Activated naive CD4-positive, alpha-beta T cell treated with anti-CD3 and anti-CD28 coated beads, Interleukin-2, amount 50 U/mL, for 24 hours (primary cell): ENCODE data around the gene MB21D2.

Experiments
- H3K27ac Mint-ChIP-seq: one replicate; pipeline ENCODE4 v1.8.0; 2021; ENCODE audit warnings: mild to moderate bottlenecking, mixed read lengths
- H3K27me3 Mint-ChIP-seq: one replicate; pipeline ENCODE4 v1.8.0; 2021; ENCODE audit warnings: mixed read lengths
- H3K36me3 Mint-ChIP-seq: one replicate; pipeline ENCODE4 v1.8.0; 2021; ENCODE audit warnings: mixed read lengths
- H3K4me1 Mint-ChIP-seq: one replicate; pipeline ENCODE4 v1.8.0; 2021; ENCODE audit warnings: mixed read lengths
- H3K4me3 Mint-ChIP-seq: one replicate; pipeline ENCODE4 v1.8.0; 2021; ENCODE audit warnings: mild to moderate bottlenecking, mixed read lengths
- H3K9me3 Mint-ChIP-seq: one replicate; pipeline ENCODE4 v1.8.0; 2021; ENCODE audit warnings: mixed read lengths

MB21D2 gene

DNA sequence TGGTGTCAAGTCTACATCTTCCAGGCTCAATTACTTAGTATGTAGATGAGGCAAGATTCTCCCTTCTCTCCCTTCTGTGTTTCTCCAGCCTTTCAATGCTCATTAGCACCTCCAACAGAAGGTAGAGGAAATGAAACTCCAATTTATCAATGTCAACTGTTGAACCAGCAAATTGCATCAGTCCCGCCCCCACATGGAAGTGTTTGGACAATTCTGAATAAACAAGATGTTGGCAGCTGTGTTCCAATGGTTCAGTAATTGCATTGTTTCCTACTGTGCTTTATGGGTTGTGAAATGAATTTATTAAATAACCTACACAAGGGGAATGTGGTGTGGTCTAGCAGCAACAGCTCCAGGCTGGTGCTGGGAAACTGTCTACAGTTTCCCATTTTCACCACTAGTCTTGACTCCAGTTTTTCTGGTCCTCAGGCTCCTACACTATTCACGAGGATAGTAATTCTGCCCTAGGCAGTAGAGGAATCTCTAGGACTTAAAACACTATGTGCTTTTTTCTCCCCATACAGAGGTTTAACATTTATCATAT lies 91.9 kb downstream of the MB21D2 start:
- peaks cover 4% of the 10 kb centered on the region for H3K9me3 Mint-ChIP-seq
- no peaks in the 10 kb centered on the region for H3K36me3 Mint-ChIP-seq
- no peaks in the 10 kb centered on the region for H3K27me3 Mint-ChIP-seq
- no peaks in the 10 kb centered on the region for H3K4me1 Mint-ChIP-seq
- H3K27ac Mint-ChIP-seq, result no peak overlapping the region
- no peak overlapping the region for H3K4me3 Mint-ChIP-seq

DNA sequence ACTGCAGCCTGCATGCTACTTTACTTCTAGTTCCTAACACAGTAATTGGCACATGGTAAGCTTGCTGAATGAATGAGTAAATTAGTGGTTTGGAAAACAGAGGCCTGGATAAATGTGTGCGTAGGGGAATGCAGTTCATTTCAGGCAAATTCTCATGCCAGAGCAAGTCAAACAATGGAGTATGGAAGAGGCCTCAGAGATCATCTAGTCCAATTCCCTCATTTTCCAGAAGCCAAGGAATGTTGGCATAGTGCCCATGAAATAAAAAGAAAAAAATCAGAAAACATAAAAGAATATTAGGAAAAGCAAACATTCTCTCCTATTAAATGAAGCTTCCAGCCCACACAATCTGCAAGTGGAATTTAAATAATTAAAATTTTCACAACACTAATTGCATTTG lies 92.4 kb downstream of the MB21D2 start:
- no peak overlapping the region for H3K27ac Mint-ChIP-seq
- H3K27me3 Mint-ChIP-seq, result no peaks in the 10 kb centered on the region
- peaks cover 4% of the 10 kb centered on the region for H3K9me3 Mint-ChIP-seq
- H3K4me1 Mint-ChIP-seq, result no peaks in the 10 kb centered on the region
- H3K36me3 Mint-ChIP-seq, result no peaks in the 10 kb centered on the region
- H3K4me3 Mint-ChIP-seq, result no peak overlapping the region

DNA sequence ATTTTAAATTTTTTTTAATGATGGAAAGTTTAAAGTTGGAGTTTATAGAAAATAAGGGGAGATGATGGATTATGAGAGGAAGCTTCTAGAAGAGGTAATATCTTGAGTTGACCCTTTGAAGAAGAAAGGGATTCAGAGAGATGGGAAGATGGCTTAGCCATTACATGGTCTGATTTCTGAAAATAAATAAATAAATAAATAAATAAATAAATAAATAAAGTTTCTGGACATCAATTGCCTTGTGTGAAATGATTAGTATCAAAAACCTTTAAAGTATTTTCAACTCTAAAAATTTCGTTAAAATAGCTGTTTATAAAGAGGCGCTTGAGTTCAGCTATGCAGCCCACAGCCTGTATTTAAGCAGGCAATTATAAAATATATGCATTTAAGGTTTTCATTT lies 93.3 kb downstream of the MB21D2 start:
- no peaks in the 10 kb centered on the region for H3K27me3 Mint-ChIP-seq
- peaks cover under 1% of the 10 kb centered on the region for H3K4me1 Mint-ChIP-seq
- H3K4me3 Mint-ChIP-seq, result no peak overlapping the region
- no peak overlapping the region for H3K27ac Mint-ChIP-seq
- H3K36me3 Mint-ChIP-seq, result no peaks in the 10 kb centered on the region
- H3K9me3 Mint-ChIP-seq, result peaks cover 4% of the 10 kb centered on the region

DNA sequence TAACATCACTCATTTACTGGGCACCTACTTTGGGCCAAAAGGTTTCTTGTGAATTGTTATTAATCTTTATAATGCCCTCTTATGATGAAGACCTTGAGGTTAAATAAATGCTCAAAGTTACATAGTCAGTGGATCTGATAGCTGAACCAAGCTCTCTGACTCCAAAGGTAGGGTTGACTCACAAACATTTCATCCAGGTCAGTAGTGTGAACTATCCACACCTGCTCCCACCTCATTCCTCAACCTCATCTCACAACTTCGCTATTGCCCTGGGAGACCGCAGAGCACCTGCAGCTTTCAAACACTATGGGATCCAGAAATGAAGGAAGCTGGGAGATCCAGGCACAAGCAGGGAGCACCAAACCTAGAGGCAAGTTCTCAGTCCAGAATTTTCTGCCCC lies 96.5 kb downstream of the MB21D2 start:
- Mint-ChIP-seq H3K9me3 (no peaks in the 10 kb centered on the region), H3K36me3 (no peaks in the 10 kb centered on the region), H3K4me3 (no peak overlapping the region), H3K27ac (no peak overlapping the region), H3K27me3 (no peaks in the 10 kb centered on the region), H3K4me1 (peaks cover 23% of the 10 kb centered on the region)

DNA sequence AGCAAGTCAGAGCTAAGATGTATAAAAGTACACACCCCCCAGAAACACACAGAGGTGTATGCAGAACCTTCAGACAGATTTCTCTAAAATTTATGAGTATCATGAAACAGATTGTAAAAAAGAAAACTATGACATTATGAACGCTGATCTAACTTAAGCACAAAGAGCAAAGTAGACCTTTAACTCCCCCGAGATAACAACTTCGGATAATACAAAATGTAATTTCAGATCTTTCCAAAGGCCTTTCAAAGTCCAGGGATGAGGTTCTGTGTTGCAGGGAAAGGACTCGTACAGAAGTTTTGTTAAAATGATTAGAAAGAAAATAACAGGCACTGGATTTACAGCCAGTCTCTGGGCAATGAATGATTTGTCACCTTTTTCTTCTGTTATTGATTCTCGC lies 97.5 kb downstream of the MB21D2 start:
- no peak overlapping the region for H3K27ac Mint-ChIP-seq
- H3K27me3 Mint-ChIP-seq, result no peaks in the 10 kb centered on the region
- no peaks in the 10 kb centered on the region for H3K9me3 Mint-ChIP-seq
- H3K4me3 Mint-ChIP-seq, result no peak overlapping the region
- H3K4me1 Mint-ChIP-seq, result peaks cover 23% of the 10 kb centered on the region
- no peaks in the 10 kb centered on the region for H3K36me3 Mint-ChIP-seq

DNA sequence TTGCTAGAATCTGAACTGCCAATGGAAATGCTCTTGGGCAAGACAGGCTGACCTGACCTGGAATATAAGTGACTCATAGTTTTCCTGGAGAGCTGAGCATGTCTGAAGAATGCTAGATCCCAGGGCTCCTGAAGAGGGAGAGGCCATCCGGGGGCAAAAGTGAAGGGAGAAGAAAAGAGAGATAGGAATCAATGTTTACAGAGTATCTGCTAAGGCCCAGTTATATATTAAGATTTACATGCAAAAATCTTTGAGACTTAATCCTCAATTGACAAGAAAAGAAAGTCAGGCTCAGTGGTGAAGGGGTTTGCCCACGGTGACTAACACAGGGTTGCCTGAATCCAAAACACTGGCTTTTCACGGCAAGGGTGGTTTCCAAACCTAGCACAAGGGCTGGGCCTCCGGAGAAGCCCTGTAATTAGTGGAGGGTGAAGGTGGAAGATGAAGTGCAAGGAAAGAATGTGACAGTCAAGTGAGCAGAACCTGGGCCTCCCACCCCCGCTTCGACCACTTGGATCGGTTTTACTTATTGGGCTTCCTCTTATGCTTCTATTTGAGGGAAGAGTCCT lies 98.6 kb downstream of the MB21D2 start:
- Mint-ChIP-seq H3K9me3 (no peaks in the 10 kb centered on the region), H3K36me3 (no peaks in the 10 kb centered on the region), H3K27me3 (no peaks in the 10 kb centered on the region), H3K4me1 (peaks cover 23% of the 10 kb centered on the region), H3K27ac (no peak overlapping the region), H3K4me3 (no peak overlapping the region)

DNA sequence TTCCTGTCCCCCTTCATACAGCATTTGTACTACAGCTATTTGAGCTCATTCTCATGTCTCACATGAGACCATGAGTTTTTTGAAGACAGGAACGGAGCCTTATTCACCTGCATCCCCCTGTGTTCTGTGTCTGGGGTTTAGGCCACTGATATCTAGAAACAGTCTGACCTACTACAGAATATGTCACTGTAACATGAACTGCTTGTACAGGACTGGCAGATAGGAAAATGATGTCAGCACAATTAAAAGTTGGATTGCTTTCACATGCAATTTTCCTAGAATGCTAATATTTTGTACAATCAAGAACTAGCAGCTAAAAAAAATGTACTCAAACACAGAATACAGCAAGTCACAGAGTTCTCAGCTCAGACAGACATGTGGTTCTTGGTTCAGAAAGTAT lies 99.5 kb downstream of the MB21D2 start:
- Mint-ChIP-seq H3K4me3 (no peak overlapping the region), H3K27ac (no peak overlapping the region), H3K36me3 (no peaks in the 10 kb centered on the region), H3K4me1 (peaks cover 23% of the 10 kb centered on the region), H3K27me3 (no peaks in the 10 kb centered on the region), H3K9me3 (no peaks in the 10 kb centered on the region)

DNA sequence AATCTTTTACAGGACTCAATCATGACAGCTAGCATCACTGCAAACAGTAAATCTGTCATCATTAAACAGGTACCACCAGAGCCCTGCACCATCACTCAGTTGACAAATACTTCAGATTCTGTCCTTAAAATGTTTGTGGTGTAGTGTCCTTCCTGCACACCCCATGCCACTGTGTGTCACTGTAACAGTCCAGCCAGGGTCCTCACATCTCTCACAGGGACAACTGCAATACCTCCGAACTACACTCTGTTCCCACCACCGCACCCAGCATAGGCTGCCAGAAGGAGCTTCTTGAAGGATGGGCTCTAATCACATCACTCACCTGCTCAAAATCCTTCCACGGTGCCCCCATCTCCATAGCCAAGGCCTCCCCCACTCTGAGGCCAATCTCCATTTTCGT lies 100.2 kb downstream of the MB21D2 start:
- no peaks in the 10 kb centered on the region for H3K36me3 Mint-ChIP-seq
- H3K4me3 Mint-ChIP-seq, result no peak overlapping the region
- H3K4me1 Mint-ChIP-seq, result peaks cover 23% of the 10 kb centered on the region
- H3K27ac Mint-ChIP-seq, result no peak overlapping the region
- no peaks in the 10 kb centered on the region for H3K9me3 Mint-ChIP-seq
- no peaks in the 10 kb centered on the region for H3K27me3 Mint-ChIP-seq

DNA sequence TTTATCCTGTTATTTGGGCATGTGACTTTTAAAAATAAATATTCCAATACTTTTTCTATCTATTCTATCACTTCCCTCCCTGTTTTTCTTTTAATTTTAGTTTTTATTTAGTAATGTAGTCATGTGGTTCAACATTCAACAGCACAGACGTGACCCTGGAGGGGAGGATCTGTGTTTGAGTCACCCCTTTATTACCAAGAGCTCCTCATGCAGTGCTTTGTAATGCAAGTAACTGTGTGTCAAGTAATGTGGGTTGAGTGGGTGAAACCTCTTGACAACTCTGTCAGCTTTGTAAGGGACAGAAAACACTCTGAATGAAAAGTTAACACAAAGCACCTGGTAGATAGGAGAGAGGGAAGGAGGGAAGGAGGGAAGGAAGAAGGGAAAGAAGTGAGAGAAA lies 100.6 kb downstream of the MB21D2 start:
- H3K27ac Mint-ChIP-seq, result no peak overlapping the region
- peaks cover 23% of the 10 kb centered on the region for H3K4me1 Mint-ChIP-seq
- H3K27me3 Mint-ChIP-seq, result no peaks in the 10 kb centered on the region
- H3K4me3 Mint-ChIP-seq, result no peak overlapping the region
- H3K36me3 Mint-ChIP-seq, result no peaks in the 10 kb centered on the region
- no peaks in the 10 kb centered on the region for H3K9me3 Mint-ChIP-seq

DNA sequence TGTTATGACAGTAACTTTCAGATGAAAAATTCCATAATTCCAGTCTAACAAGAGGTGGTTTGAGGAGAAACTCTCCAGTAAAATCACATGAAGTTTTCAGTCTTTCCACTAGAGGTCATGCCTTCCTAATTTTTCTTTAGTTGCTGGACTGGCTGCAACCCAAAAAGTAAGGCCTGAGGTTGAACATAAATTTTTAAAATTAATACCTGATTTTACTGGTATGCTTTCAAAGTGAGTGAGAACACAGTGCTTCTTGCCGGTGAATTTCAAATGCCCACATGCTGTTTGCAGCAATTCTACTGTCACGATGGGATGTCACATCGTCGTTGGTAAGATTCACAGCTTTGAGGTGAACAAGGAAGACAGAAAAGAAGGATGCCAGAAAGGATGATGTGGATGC lies 101.3 kb downstream of the MB21D2 start:
- Mint-ChIP-seq H3K27me3 (no peaks in the 10 kb centered on the region), H3K4me1 (peaks cover 23% of the 10 kb centered on the region), H3K4me3 (no peak overlapping the region), H3K9me3 (no peaks in the 10 kb centered on the region), H3K36me3 (no peaks in the 10 kb centered on the region), H3K27ac (no peak overlapping the region)

DNA sequence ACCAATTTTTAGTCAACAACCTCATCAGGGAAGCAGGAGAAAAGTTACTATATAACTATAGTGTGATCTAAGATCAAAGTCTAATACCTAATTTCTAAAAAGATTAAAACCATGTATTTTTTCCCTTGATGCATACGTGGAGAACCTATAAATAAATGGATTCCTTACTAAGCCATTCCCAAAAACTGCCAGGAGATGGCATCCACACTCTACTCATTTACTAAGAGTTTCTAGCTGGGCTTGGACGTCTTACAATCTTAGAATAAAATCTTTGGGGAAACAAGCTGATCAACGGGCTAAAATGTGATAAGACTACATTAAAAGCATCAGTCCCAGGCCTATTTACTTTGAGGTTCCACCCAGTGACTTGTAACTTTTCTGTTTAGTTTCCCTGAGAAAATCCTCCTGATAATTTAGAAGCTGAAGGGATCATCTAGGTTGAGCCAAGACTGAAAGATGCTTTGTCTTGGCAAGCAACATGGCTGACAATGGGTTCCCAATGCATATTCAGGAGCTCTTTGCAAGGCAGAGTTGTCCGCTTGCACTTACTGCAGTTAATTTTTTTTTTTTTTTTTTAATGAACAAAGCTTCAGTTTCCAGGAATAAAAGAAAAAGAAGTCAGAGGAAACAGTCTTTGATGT lies 104.8 kb downstream of the MB21D2 start:
- Mint-ChIP-seq H3K4me1 (peaks cover 10% of the 10 kb centered on the region), H3K9me3 (no peaks in the 10 kb centered on the region), H3K27ac (no peak overlapping the region), H3K36me3 (no peaks in the 10 kb centered on the region), H3K27me3 (no peaks in the 10 kb centered on the region), H3K4me3 (no peak overlapping the region)

DNA sequence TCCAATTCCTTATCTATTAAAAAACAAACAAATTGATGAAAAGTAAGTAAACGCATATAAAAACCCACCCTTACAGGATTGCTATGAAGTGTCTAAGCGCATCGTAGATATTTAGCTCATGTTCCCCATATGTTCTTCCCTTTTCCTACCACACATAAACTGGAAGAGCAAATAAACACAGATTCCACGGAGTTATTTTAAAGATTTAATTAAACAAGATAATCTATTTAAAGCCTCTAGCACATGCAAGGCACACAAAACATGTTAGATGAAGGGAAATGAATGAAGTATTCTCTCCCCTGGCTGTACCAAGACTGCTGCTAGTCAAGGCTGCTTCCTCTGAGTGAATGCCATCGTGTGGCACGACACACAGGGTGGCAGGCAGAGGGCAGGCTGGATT lies 111.9 kb downstream of the MB21D2 start:
- H3K9me3 Mint-ChIP-seq, result no peaks in the 10 kb centered on the region
- H3K4me1 Mint-ChIP-seq, result no peaks in the 10 kb centered on the region
- H3K36me3 Mint-ChIP-seq, result no peaks in the 10 kb centered on the region
- no peak overlapping the region for H3K27ac Mint-ChIP-seq
- H3K4me3 Mint-ChIP-seq, result no peak overlapping the region
- H3K27me3 Mint-ChIP-seq, result no peaks in the 10 kb centered on the region

DNA sequence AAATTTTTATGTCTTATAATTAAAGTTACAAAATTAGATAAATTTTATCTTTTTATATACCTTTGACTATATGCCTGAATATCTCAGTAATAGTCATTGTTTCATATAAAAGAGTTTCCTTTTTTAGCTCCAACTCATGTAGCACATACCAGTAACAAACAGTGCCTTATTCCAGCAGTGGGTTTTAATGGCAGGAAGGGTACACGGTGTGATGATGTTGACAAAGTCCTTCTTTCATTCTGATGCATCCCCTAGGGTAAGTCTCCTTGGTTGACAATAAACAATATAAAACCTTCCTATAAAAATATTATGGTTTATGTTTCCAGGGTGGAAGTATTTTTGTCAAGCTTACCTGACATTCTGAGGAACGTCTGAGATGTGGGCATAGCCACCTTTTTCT lies 113.2 kb downstream of the MB21D2 start:
- no peak overlapping the region for H3K27ac Mint-ChIP-seq
- H3K4me1 Mint-ChIP-seq, result no peaks in the 10 kb centered on the region
- H3K36me3 Mint-ChIP-seq, result no peaks in the 10 kb centered on the region
- no peaks in the 10 kb centered on the region for H3K9me3 Mint-ChIP-seq
- H3K4me3 Mint-ChIP-seq, result no peak overlapping the region
- no peaks in the 10 kb centered on the region for H3K27me3 Mint-ChIP-seq

DNA sequence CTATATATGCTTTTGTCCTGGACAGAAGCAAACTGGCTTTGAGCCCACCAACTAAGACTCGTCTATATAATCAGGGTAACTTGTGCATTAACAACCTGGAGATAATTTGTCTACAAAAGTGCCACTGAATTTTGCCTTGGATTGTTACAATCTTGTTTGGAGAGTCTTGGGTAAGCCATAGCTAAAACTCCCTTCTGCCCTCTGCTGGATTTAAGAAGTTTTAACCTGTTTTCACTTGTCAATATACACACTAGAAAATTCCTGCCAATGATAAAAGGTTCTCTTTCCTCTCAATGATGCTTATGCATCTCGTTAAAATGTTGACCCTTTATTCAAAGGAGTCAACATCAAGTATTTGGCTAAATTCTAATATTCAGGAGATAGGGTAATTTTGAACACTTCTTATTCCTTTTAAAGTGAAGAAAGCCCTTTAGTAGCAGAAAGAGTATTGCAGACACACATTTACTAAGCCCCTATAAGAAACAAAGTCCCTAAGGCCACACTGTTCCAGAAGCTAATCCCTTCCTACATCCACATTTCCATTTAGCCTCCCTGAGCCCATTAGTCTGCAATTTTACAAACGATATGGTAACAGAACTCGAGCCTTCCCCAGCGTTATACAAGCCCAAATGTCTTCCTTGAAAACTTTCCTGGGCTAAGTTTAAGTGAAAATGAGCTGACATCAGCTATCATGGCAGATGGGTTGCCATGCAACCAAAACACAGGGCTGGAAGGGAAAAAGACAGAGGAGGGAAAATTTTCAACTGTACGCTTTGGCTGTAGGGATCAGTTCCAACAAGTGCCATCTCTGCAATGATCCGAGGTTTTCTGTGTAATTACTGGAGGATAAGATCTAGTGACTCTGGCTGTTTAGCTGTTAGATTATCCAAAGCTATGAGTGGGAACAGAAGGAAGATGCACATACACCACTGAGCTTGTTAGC lies 114.4 kb downstream of the MB21D2 start:
- Mint-ChIP-seq H3K27me3 (no peaks in the 10 kb centered on the region), H3K9me3 (no peaks in the 10 kb centered on the region), H3K27ac (no peak overlapping the region), H3K36me3 (peaks cover 1% of the 10 kb centered on the region), H3K4me3 (no peak overlapping the region), H3K4me1 (no peaks in the 10 kb centered on the region)

DNA sequence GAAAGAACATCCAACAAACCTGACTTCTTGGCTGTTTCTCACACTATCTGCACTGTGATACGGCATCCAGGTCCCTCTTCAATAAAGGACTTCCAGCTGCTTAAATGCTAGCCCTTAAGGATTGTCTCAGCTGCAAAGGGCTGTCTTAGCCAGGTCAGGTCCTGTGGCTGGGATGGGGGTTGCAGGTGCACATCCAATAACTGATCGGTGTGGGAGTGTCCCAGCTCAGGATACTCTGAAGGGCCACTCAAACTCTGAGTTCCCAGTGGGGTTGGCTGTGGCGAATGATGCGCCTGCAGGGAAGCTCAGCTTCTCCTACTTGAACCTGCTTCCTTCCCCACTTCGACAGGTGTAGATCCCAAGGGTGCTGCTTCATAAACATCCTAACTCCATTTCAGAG lies 115.7 kb downstream of the MB21D2 start:
- H3K36me3 Mint-ChIP-seq, result peaks cover 1% of the 10 kb centered on the region
- no peaks in the 10 kb centered on the region for H3K9me3 Mint-ChIP-seq
- H3K4me3 Mint-ChIP-seq, result no peak overlapping the region
- no peaks in the 10 kb centered on the region for H3K4me1 Mint-ChIP-seq
- no peak overlapping the region for H3K27ac Mint-ChIP-seq
- H3K27me3 Mint-ChIP-seq, result no peaks in the 10 kb centered on the region

DNA sequence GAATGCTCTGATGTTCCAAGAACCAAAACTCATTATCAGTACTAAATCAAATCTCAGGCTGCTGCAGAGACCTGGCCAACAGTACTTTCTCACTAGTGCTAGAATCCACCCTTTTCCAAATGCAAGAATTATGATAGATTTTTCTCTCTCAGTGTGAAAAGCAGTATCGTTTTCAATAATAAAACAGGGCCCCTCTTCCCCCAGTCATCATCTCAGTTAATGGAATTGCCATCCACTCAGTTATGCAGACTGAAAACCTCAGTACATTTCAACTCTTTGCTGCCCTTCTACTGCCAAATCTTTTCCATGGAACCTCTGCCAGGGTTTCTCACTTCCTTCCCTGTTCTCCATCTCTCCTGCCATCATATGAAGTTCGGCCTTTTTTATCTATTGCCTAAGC lies 117.9 kb downstream of the MB21D2 start:
- no peaks in the 10 kb centered on the region for H3K27me3 Mint-ChIP-seq
- H3K27ac Mint-ChIP-seq, result no peak overlapping the region

More for the DNA sequence above, 117.9 kb downstream of the MB21D2 start:
- Mint-ChIP-seq H3K4me1 (no peaks in the 10 kb centered on the region), H3K4me3 (no peak overlapping the region), H3K36me3 (peaks cover 1% of the 10 kb centered on the region), H3K9me3 (no peaks in the 10 kb centered on the region)
